22Rv1 (cell line): Measurements from ENCODE around the gene BAHCC1.

Experiments
- H3K27ac ChIP-seq: fragments of 450-650 bp; 2 replicates; pipeline ENCODE4 v1.5.1; 2017
- ZFX ChIP-seq: fragments of 450-650 bp; IDR thresholded peaks from 2 replicates; pipeline ENCODE4 v1.6.1; 2017; ENCODE audit warnings: antibody characterized with exemption, borderline replicate concordance
- TF ChIP-seq, protein P1 (sequence below): fragments of 450-650 bp; IDR thresholded peaks from 2 replicates; pipeline ENCODE4 v1.5.1; 2017; ENCODE audit warnings: mild to moderate bottlenecking

Gene BAHCC1

DNA sequence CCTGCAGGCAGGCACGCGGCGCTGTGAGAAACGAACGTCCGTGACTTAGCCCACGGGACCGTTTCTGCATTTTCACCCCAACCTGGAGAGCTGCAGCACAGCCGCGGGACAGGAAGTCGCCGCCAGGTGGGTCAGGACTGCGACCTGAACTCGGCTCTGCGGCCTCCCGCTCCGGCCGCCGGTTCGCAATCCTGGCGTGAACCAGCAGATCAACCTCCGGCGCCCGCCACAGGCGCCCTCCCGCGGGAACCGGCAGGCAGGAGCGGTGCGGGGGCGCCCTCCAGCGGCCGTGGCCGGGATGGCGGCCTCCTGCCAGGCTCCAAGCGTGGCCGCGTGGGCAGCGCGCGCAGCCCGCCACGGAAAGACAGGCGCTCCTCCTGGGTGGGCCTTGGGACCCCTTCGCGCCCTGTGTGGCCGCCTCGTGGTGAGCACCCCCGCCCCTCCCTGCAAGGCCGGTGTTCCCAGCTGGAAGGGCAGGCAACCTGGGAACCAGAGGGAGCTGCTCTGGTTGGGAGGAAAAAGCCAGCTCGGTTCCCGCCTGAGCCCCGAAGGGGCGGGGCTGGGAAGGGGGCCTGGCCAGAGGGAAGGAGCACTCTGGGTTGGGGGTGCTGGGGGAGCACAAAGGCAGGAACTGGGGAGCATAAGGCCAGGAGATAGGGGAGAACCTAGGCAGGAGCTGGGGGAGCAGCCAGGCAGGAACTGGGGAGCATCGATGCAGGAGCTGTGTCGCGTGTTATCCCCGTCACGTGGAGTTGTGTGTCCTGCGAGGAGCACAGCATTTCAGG lies 89.1 kb downstream of the BAHCC1 start:
- TF ChIP-seq, protein P1, sequence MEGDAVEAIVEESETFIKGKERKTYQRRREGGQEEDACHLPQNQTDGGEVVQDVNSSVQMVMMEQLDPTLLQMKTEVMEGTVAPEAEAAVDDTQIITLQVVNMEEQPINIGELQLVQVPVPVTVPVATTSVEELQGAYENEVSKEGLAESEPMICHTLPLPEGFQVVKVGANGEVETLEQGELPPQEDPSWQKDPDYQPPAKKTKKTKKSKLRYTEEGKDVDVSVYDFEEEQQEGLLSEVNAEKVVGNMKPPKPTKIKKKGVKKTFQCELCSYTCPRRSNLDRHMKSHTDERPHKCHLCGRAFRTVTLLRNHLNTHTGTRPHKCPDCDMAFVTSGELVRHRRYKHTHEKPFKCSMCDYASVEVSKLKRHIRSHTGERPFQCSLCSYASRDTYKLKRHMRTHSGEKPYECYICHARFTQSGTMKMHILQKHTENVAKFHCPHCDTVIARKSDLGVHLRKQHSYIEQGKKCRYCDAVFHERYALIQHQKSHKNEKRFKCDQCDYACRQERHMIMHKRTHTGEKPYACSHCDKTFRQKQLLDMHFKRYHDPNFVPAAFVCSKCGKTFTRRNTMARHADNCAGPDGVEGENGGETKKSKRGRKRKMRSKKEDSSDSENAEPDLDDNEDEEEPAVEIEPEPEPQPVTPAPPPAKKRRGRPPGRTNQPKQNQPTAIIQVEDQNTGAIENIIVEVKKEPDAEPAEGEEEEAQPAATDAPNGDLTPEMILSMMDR = peak; percentile 98
- no peak for TF ChIP-seq ZFX
- peak overlapping the region; percentile 83 for H3K27ac ChIP-seq

DNA sequence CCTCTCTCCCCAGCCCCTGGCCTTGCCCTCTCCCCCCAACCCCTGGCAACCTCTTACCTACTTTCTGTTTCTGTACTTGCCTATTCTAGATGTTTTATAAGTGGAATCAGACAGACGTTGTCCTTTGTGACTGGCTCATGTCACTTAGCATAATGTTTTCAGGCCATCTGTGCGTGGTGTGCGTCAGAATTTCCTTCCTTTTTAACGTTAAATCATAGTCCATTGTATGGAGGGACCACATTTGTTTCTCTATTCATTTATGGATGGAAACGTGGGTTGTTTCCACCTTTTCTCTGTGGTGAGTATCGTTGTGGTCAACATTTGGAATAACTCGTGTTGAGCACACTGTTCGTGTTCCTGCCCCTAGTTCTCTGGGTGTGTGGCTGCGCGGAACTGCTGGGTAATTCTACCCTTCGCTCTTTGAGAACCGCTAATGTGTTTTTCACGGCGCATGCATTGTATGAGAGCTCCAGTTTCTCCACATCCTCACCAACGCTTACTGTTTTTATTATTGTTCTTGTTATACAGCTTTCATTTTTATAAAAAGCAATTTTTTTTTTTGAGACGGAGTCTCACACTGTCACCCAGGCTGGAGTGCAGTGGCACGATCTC lies 91.0 kb downstream of the BAHCC1 start:
- TF ChIP-seq ZFX = no peak
- TF ChIP-seq, protein P1 = no peak
- peak overlapping the region; percentile 23; the same call in 1 of the 2 replicates for H3K27ac ChIP-seq

DNA sequence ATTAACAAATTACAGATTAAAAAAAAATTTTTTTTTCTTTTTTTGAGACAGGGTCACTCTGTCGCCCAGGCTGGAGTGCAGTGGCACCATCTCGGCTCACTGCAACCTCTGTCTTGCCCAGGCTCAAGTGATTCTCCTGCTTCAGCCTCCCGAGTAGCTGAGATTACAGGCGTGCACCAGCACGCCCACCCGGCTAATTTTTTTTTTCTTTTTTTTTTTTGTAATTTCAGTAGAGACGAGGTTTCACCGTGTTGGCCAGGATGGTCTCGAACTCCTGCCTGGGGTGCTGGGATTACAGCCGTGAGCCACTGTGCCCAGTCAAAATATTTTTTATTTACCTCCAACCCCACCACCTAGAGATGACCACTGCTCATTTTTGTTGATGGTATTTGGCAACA lies 91.8 kb downstream of the BAHCC1 start:
- no peak for TF ChIP-seq ZFX
- TF ChIP-seq, protein P1 = no peak
- H3K27ac ChIP-seq = peak overlapping the region; percentile 92

DNA sequence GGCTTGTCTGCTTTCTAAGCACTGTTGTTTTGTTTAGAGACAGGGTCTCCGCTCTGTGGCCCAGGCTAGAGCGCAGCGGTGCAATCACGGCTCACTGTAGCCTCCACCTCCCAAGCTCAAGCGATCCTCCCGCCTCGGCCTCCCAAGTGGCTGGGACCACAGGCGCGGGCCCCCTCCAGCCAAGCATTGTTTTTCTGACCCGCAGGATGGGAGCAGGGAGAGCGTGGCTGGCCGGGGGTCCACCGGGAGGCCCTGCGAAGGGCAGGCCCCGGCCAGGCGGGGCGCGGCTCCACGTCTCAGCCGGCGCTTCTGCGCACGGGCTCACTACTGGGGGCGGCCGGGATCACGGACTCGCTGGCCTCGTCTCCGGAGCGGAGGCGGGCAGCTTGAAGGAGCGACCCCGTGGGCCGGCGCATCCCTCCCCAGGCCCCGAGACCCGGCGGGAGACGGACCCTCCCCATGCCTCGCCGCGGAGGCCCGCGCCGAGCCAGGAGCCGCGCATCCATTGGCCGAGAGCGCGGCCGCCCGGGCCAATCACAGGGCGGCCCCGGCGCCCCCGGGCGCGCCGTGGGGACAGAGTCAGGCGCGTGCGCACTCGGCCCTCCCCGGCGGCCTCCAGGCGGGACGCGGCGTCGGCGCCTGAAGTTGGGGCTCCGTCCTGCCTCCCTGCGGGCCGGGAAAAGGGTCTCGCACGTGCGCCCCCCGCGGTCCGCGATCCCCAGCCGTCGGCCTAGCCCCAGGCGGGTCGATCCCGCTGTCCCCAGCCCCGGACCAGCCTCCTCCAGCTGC lies 92.4 kb downstream of the BAHCC1 start:
- TF ChIP-seq, protein P1 = no peak
- peak overlapping the region; percentile 92 for H3K27ac ChIP-seq

DNA sequence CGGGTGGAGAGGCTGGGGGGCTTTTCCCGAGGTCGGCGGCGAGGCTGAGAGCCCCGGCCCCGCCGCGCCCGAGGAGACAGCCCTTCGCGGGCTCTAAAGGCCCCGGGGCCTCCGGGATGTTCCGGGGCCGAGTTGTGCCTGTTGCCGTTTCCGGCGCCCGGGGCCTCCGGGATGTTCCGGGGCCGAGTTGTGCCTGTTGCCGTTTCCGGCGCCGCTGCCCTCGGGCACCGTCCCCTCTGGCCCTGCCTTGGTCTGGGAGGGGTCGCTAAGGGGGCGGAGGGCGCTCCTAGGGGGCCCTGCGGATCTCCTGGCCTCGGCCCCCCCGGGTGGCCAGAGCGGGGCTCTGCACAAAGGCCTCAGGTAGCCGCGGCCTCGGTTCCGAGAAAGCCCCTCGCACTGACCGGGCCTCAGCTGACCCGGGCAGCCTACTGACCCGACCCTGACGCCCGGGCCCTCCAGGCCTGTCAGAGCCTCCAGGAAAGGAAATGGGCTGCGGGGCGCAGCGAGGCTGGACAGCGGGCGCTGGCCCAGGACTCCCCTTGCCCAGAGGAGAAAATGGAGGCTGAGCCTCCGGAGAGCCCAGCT lies 93.1 kb downstream of the BAHCC1 start:
- TF ChIP-seq ZFX = no peak
- TF ChIP-seq, protein P1 = no peak
- peak overlapping the region; percentile 92 for H3K27ac ChIP-seq

DNA sequence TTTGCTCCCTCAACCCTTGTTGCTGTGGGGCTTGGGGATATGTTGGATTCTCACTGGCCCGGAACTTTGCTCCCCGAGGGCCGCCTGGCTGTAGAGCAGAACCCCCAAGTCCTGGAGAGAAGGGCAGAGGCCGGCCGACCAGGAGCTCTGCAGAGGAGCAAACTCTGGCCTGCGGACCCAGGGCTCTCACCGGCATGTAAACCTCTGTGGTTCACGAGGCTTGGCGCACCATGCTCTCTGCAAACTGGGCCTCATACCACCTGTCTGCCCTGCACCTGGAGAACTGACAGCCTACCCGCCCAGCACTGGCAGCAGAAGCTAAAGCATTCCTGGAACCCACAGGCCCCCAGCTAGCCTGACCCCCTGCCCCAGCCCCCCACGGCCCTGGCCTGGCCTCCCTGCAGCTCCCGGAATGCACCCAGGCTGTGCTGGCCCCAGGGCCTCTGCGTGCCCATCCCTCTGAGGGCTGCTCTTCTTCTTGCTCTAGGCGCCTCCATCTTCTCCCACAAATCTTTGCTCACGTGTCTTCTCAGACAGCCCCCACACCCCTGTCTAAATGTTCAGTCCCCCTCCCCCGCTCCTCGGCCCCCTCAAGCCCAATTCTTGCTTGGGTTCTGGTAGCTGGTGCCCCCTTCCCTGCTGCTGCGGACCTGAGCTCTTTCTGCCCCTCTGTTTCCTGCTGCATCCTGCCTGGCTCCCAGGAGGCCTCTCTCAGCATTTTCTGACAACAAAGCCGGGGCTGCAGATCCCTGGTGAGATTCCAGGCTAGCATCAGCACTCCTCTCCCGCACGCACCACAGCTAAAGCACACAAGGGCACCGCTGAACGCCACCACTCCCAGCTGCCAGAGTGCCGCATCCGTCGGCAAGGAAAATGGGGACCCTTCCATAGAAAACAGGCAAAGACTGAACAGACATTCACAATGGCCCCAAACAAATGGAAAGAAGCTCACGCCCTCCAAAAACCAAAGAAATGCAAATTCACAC lies 94.0 kb downstream of the BAHCC1 start:
- H3K27ac ChIP-seq = peak overlapping the region; percentile 92
- TF ChIP-seq, protein P1 = no peak
- TF ChIP-seq ZFX = no peak
